Measurements from ENCODE around the gene DOHH.

Gene DOHH

GRCh38 chr19:3471954-3472655 is 28.4 kb downstream of the DOHH start:
- H3K27me3 Mint-ChIP-seq: no peaks in the 10 kb centered on the region
- peaks cover 4% of the 10 kb centered on the region for H3K36me3 Mint-ChIP-seq (ENCODE audit: low read depth)
- H3K4me3 Mint-ChIP-seq: no peak overlapping the region
- peaks cover 3% of the 10 kb centered on the region for H3K9me3 Mint-ChIP-seq
- no peak overlapping the region for H3K27ac Mint-ChIP-seq
- no peaks in the 10 kb centered on the region for H3K4me1 Mint-ChIP-seq (ENCODE audit: low read depth)

- peaks cover 4% of the 10 kb centered on the region for H3K36me3 Mint-ChIP-seq (ENCODE audit: low read depth)
- H3K27ac Mint-ChIP-seq: no peak overlapping the region
- peaks cover 3% of the 10 kb centered on the region for H3K9me3 Mint-ChIP-seq
- H3K4me1 Mint-ChIP-seq (ENCODE audit: low read depth): no peaks in the 10 kb centered on the region
- H3K27me3 Mint-ChIP-seq: no peaks in the 10 kb centered on the region
- H3K4me3 Mint-ChIP-seq: no peak overlapping the region
Observed at GRCh38 chr19:3470500-3471128, 29.9 kb downstream of the DOHH start.

- H3K27ac Mint-ChIP-seq: no peak overlapping the region
- H3K4me3 Mint-ChIP-seq: no peak overlapping the region
- no peaks in the 10 kb centered on the region for H3K4me1 Mint-ChIP-seq (ENCODE audit: low read depth)
- peaks cover 4% of the 10 kb centered on the region for H3K36me3 Mint-ChIP-seq (ENCODE audit: low read depth)
- no peaks in the 10 kb centered on the region for H3K27me3 Mint-ChIP-seq
- peaks cover 3% of the 10 kb centered on the region for H3K9me3 Mint-ChIP-seq
Observed at GRCh38 chr19:3469638-3470499, 30.6 kb downstream of the DOHH start.

GRCh38 chr19:3468211-3468610 is 32.3 kb downstream of the DOHH start:
- H3K27me3 Mint-ChIP-seq: no peaks in the 10 kb centered on the region
- H3K4me1 Mint-ChIP-seq (ENCODE audit: low read depth): no peaks in the 10 kb centered on the region

GRCh38 chr19:3467437-3468198 is 32.9 kb downstream of the DOHH start:
- Mint-ChIP-seq H3K27me3 (no peaks in the 10 kb centered on the region), H3K9me3 (peaks cover 3% of the 10 kb centered on the region), H3K4me1 (ENCODE audit: low read depth) (no peaks in the 10 kb centered on the region), H3K27ac (no peak overlapping the region), H3K36me3 (ENCODE audit: low read depth) (peaks cover 7% of the 10 kb centered on the region), H3K4me3 (no peak overlapping the region)

More at GRCh38 chr19:3468211-3468610, 32.3 kb downstream of the DOHH start:
- Mint-ChIP-seq H3K36me3 (ENCODE audit: low read depth) (peaks cover 4% of the 10 kb centered on the region), H3K4me3 (no peak overlapping the region), H3K27ac (no peak overlapping the region), H3K9me3 (peaks cover 3% of the 10 kb centered on the region)

GRCh38 chr19:3466635-3467034 is 33.8 kb downstream of the DOHH start:
- peaks cover 8% of the 10 kb centered on the region for H3K36me3 Mint-ChIP-seq (ENCODE audit: low read depth)
- H3K27ac Mint-ChIP-seq: no peak overlapping the region
- H3K4me3 Mint-ChIP-seq: no peak overlapping the region
- peaks cover 3% of the 10 kb centered on the region for H3K9me3 Mint-ChIP-seq
- no peaks in the 10 kb centered on the region for H3K27me3 Mint-ChIP-seq
- no peaks in the 10 kb centered on the region for H3K4me1 Mint-ChIP-seq (ENCODE audit: low read depth)

GRCh38 chr19:3465552-3465951 is 34.9 kb downstream of the DOHH start:
- Mint-ChIP-seq H3K9me3 (peaks cover 3% of the 10 kb centered on the region), H3K4me3 (no peak overlapping the region), H3K27me3 (no peaks in the 10 kb centered on the region), H3K27ac (no peak overlapping the region), H3K4me1 (ENCODE audit: low read depth) (no peaks in the 10 kb centered on the region), H3K36me3 (ENCODE audit: low read depth) (peaks cover 8% of the 10 kb centered on the region)

- H3K9me3 Mint-ChIP-seq: peaks cover 3% of the 10 kb centered on the region
- H3K27ac Mint-ChIP-seq: no peak overlapping the region
- H3K4me3 Mint-ChIP-seq: no peak overlapping the region
- no peaks in the 10 kb centered on the region for H3K4me1 Mint-ChIP-seq (ENCODE audit: low read depth)
- peaks cover 8% of the 10 kb centered on the region for H3K36me3 Mint-ChIP-seq (ENCODE audit: low read depth)
- H3K27me3 Mint-ChIP-seq: no peaks in the 10 kb centered on the region
Observed at GRCh38 chr19:3464587-3465235, 35.8 kb downstream of the DOHH start.

GRCh38 chr19:3463714-3464586 is 36.5 kb downstream of the DOHH start:
- no peak overlapping the region for H3K27ac Mint-ChIP-seq
- no peaks in the 10 kb centered on the region for H3K27me3 Mint-ChIP-seq
- no peaks in the 10 kb centered on the region for H3K4me1 Mint-ChIP-seq (ENCODE audit: low read depth)
- peaks cover 8% of the 10 kb centered on the region for H3K36me3 Mint-ChIP-seq (ENCODE audit: low read depth)
- no peak overlapping the region for H3K4me3 Mint-ChIP-seq
- H3K9me3 Mint-ChIP-seq: peaks cover 3% of the 10 kb centered on the region

GRCh38 chr19:3462991-3463713 is 37.3 kb downstream of the DOHH start:
- Mint-ChIP-seq H3K27ac (no peak overlapping the region), H3K36me3 (ENCODE audit: low read depth) (peaks cover 4% of the 10 kb centered on the region), H3K4me3 (no peak overlapping the region), H3K9me3 (no peaks in the 10 kb centered on the region), H3K27me3 (no peaks in the 10 kb centered on the region), H3K4me1 (ENCODE audit: low read depth) (no peaks in the 10 kb centered on the region)

GRCh38 chr19:3459965-3460582 is 40.4 kb downstream of the DOHH start:
- no peaks in the 10 kb centered on the region for H3K4me1 Mint-ChIP-seq (ENCODE audit: low read depth)

GRCh38 chr19:3459089-3459881 is 41.2 kb downstream of the DOHH start:
- Mint-ChIP-seq H3K4me3 (no peak overlapping the region), H3K27ac (no peak overlapping the region), H3K27me3 (no peaks in the 10 kb centered on the region), H3K9me3 (no peaks in the 10 kb centered on the region), H3K36me3 (ENCODE audit: low read depth) (peaks cover 4% of the 10 kb centered on the region), H3K4me1 (ENCODE audit: low read depth) (no peaks in the 10 kb centered on the region)

More at GRCh38 chr19:3459965-3460582, 40.4 kb downstream of the DOHH start:
- Mint-ChIP-seq H3K27ac (no peak overlapping the region), H3K36me3 (ENCODE audit: low read depth) (peaks cover 4% of the 10 kb centered on the region), H3K9me3 (no peaks in the 10 kb centered on the region), H3K4me3 (no peak overlapping the region), H3K27me3 (no peaks in the 10 kb centered on the region)
